Fibroblast of lung (primary cell): ENCODE data around the gene NFATC2. TPM values are rescaled to one million over a fixed set of nuclear protein-coding genes. Genes with fewer than 3 reads are reported as not detected.
A peak's percentile ranks its signal among the peaks of the same experiment; 100 is the strongest.

ENCODE experiments used
- DNase-seq, 2 donors: peaks; one replicate each; pipeline versions ENCODE4 v3.0.0 to v3.0.0-alpha.2; 2010; ENCODE audit warnings: low read depth in 2 of 2
- H2AFZ ChIP-seq: 2 replicates; pipeline ENCODE4 v1.5.1; 2012; ENCODE audit warnings: low read length, control low read depth, inconsistent platforms
- H3K27ac ChIP-seq: 2 replicates; pipeline ENCODE4 v1.5.1; 2011; ENCODE audit warnings: low read length, control low read depth; ENCODE audit not compliant: insufficient read depth
- H3K27me3 ChIP-seq: 2 replicates; pipeline ENCODE4 v1.5.1; 2011; ENCODE audit warnings: mild to moderate bottlenecking, low read length; ENCODE audit not compliant: control insufficient read depth, insufficient read depth
- H3K36me3 ChIP-seq: 2 replicates; pipeline ENCODE4 v1.5.1; 2011; ENCODE audit warnings: low read length; ENCODE audit not compliant: control insufficient read depth, insufficient read depth
- H3K4me1 ChIP-seq: 2 replicates; pipeline ENCODE4 v1.5.1; 2011; ENCODE audit warnings: low read length; ENCODE audit not compliant: control insufficient read depth, insufficient read depth; ENCODE audit errors: extremely low read depth
- H3K4me2 ChIP-seq: 2 replicates; pipeline ENCODE4 v1.5.1; 2011; ENCODE audit warnings: low read length, control low read depth; ENCODE audit not compliant: insufficient read depth; ENCODE audit errors: extremely low read depth
- H3K4me3 ChIP-seq, 4 experiments: fragments of 200-600 bp in 1 of 4; sonication (generic) in 1 of 4; replicated peaks in 1 of 4; 2 replicates each; pipeline ENCODE4 v1.5.1; 2011 to 2016; ENCODE audit warnings: low read length in 4 of 4, low read depth in 3 of 4, mild to moderate bottlenecking in 3 of 4, control low read depth in 2 of 4, inconsistent platforms in 1 of 4, mixed read lengths in 1 of 4; ENCODE audit not compliant: insufficient read depth in 1 of 4; ENCODE audit errors: control extremely low read depth in 1 of 4
- H3K79me2 ChIP-seq: 2 replicates; pipeline ENCODE4 v1.5.1; 2012; ENCODE audit warnings: mild to moderate bottlenecking, low read length, inconsistent platforms; ENCODE audit not compliant: control insufficient read depth, insufficient read depth
- H3K9ac ChIP-seq: 2 replicates; pipeline ENCODE4 v1.5.1; 2011; ENCODE audit warnings: mild to moderate bottlenecking, low read length, control low read depth; ENCODE audit not compliant: insufficient read depth
- H3K9me3 ChIP-seq: 2 replicates; pipeline ENCODE4 v1.5.1; 2012; ENCODE audit warnings: low read depth, low read length; ENCODE audit not compliant: control insufficient read depth, insufficient read depth
- H4K20me1 ChIP-seq: 2 replicates; pipeline ENCODE4 v1.5.1; 2011; ENCODE audit warnings: low read length; ENCODE audit not compliant: control insufficient read depth, insufficient read depth; ENCODE audit errors: extremely low read depth
- EZH2 ChIP-seq: IDR thresholded peaks from 2 replicates; pipeline ENCODE4 v1.5.1; 2012; ENCODE audit warnings: low read length, control low read depth, mild to moderate bottlenecking; ENCODE audit errors: missing control alignments
- polyA plus RNA-seq, 2 donors: library from polyadenylated mRNA; depleted of rRNA in 1 of 2; stranded (reverse) in 1 of 2; unstranded in 1 of 2; fragments of >200 nt; gene quantifications; 2 replicates each; pipeline ENCODE4 v1.2.1, GENCODE V29; 2011 to 2012; ENCODE audit warnings: missing spikeins in 1 of 2
- total RNA-seq: library from RNA; depleted of rRNA; stranded (reverse); fragments of >200 nt; gene quantifications from 2 replicates; pipeline ENCODE4 v1.2.1, GENCODE V29; 2014
- TF ChIP-seq, protein P1 (sequence below), 2 donors: IDR thresholded peaks in 1 of 2; conservative IDR thresholded peaks in 1 of 2; 1 replicate in 1 of 2; 2 replicates in 1 of 2; pipeline ENCODE4 v1.5.1; 2011 to 2012; ENCODE audit warnings: low read length in 2 of 2, control low read depth in 1 of 2, inconsistent platforms in 1 of 2, low read depth in 1 of 2, mild to moderate bottlenecking in 1 of 2

The NFATC2 gene
- total and polyA plus RNA-seq, 2 donors (not counting 1 experiment from before 2014, with no cell fraction given) = 0.50 to 1.2 TPM

DNA sequence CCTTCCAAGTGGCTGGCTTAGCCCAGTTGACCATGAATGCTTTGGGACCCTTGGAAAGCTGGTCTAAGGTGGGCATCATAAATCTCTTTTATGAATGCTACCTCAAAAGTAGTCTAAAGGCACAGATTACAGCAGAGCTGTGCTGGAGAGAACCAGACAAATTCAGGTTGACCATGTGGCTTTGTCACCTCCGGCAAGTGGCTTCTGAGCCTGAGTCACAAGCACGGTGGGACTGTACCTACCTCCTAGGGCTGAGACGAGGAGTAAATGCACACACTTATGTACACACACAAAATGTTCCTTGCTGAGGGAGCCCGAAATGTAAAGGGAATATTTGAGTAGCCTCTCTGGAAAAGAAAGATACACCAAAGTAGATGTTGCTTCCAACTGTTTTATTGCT is 155.9 kb downstream of the NFATC2 start:
- peaks cover 3% of the 10 kb centered on the region for H3K27me3 ChIP-seq
- peaks cover 2% of the 10 kb centered on the region for H3K4me1 ChIP-seq
- H3K9ac ChIP-seq = no peak overlapping the region
- H3K79me2 ChIP-seq = no peaks in the 10 kb centered on the region
- no peak overlapping the region for H3K4me2 ChIP-seq
- H3K4me3 ChIP-seq = no peak overlapping the region
- H4K20me1 ChIP-seq = no peaks in the 10 kb centered on the region
- TF ChIP-seq EZH2 = no peak
- TF ChIP-seq, protein P1, sequence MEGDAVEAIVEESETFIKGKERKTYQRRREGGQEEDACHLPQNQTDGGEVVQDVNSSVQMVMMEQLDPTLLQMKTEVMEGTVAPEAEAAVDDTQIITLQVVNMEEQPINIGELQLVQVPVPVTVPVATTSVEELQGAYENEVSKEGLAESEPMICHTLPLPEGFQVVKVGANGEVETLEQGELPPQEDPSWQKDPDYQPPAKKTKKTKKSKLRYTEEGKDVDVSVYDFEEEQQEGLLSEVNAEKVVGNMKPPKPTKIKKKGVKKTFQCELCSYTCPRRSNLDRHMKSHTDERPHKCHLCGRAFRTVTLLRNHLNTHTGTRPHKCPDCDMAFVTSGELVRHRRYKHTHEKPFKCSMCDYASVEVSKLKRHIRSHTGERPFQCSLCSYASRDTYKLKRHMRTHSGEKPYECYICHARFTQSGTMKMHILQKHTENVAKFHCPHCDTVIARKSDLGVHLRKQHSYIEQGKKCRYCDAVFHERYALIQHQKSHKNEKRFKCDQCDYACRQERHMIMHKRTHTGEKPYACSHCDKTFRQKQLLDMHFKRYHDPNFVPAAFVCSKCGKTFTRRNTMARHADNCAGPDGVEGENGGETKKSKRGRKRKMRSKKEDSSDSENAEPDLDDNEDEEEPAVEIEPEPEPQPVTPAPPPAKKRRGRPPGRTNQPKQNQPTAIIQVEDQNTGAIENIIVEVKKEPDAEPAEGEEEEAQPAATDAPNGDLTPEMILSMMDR (conservative IDR thresholded peaks at IDR 0.05 in 1 of 2, IDR thresholded peaks at IDR 0.05 in 1 of 2; ENCODE audit: low read depth in 1 of 2, low read length in 2 of 2) = no peak
- no peak overlapping the region for H3K27ac ChIP-seq
- H3K9me3 ChIP-seq = no peaks in the 10 kb centered on the region
- no peaks in the 10 kb centered on the region for H3K36me3 ChIP-seq
- no peak overlapping the region for H2AFZ ChIP-seq
- no peak for DNase-seq

DNA sequence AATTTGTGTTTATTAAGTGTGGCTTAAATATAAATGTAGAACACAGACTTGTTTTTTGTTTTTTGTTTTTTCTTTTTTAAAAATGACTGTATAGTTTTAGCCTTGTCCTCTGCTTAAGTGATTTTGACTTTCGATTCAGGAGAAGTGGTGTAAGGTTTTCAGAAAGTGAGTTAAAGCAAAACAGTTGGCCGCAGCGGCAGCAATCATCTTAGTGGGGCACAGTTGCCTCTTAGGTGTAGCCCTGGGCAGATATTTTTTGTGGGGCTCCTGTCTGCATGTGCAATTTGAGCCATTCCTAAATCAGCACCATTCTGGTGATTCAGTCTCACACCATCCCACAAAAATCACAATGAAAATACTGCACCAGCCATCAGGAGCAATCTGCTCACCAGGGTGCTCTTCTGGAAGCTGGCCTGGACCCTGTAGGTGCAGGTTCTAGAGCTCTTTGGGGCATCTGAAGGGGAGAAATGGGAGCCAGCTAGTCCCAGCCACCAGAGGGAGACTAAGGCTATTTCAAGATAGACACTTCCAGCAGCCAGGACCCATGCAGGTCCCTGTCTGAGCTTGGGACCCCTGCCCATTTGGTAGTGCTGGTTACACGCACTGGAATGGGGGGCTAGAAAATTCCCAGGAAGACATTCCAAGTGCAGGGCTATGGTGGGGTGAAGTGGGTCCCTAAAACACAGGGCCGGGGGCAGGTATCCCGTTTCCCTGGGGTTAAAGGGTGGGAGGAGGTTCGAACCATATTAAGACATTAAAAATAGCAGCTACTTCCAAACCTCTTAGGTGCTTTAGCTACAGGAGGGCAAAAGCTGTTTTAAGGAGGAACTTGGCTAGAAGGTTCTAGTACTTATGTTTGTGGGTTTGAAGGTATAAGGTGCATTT is 156.6 kb downstream of the NFATC2 start:
- H2AFZ ChIP-seq = no peak overlapping the region
- H3K4me3 ChIP-seq = no peak overlapping the region
- H3K27me3 ChIP-seq = peaks cover 2% of the 10 kb centered on the region
- H3K79me2 ChIP-seq = no peaks in the 10 kb centered on the region
- peak; percentile 32 to 55 for DNase-seq
- no peaks in the 10 kb centered on the region for H3K9me3 ChIP-seq
- peaks cover 2% of the 10 kb centered on the region for H3K4me1 ChIP-seq
- no peak overlapping the region for H3K4me2 ChIP-seq
- no peak overlapping the region for H3K9ac ChIP-seq
- no peaks in the 10 kb centered on the region for H3K36me3 ChIP-seq
- H4K20me1 ChIP-seq = no peaks in the 10 kb centered on the region
- H3K27ac ChIP-seq = no peak overlapping the region
- TF ChIP-seq, protein P1 (conservative IDR thresholded peaks at IDR 0.05 in 1 of 2, IDR thresholded peaks at IDR 0.05 in 1 of 2; ENCODE audit: low read depth in 1 of 2, low read length in 2 of 2) = peak; percentile 61 to 76
- TF ChIP-seq EZH2 = no peak

DNA sequence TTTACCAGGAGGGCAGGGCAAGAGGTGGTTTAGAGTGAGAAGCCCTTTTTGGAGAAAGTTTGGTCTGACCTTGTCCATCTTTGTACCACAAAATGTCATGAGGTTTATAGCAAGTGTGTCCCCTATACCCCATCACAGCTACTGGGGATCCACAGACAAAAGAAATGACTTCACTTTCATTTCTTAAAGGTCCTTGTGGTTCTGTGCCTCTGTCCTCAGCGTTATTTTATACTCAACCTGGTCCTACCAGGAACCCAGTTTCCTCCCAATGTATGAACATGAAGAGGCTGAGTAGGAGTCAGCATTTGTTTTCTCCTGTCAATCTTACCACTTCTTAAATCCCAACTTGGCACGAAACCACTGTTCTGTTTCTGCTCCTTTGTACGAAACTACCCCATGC is 157.6 kb downstream of the NFATC2 start:
- TF ChIP-seq, protein P1 (conservative IDR thresholded peaks at IDR 0.05 in 1 of 2, IDR thresholded peaks at IDR 0.05 in 1 of 2; ENCODE audit: low read depth in 1 of 2, low read length in 2 of 2) = no peak
- no peak for TF ChIP-seq EZH2

More for the DNA sequence above, 157.6 kb downstream of the NFATC2 start:
- Histone ChIP-seq H3K79me2 (no peaks in the 10 kb centered on the region), H3K4me3 (no peak overlapping the region), H3K9me3 (no peaks in the 10 kb centered on the region), H3K4me1 (peaks cover 2% of the 10 kb centered on the region), H4K20me1 (no peaks in the 10 kb centered on the region), H3K36me3 (no peaks in the 10 kb centered on the region), H3K27me3 (no peaks in the 10 kb centered on the region), H2AFZ (no peak overlapping the region), H3K9ac (no peak overlapping the region), H3K4me2 (no peak overlapping the region), H3K27ac (no peak overlapping the region)
- no peak for DNase-seq
